ENCODE data around the gene ONECUT3.

The ONECUT3 gene

DNA sequence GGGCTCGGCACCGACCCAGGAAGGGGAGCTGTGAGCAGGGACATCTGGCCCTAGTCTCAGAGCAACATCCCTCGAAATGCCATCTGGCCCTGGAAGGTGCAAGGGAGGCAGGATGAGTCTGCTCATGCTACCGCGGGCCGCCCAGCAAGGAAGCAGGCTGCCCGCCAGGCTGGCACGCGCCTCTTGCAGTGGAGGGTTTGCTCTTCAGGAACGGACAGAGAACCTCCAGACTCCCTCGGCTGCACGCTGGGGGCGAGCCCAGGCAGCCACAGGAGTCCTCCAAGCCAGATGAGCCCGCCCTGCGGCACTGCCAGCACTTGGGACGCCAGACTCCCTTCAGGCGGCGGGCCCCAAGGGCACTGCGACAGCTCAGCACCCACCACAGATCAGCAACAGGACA is 68.9 kb downstream of the ONECUT3 start:
- peaks cover 15% of the 10 kb centered on the region for H3K4me1 ChIP-seq (ENCODE audit: control insufficient read depth, insufficient read depth, low read length)
- H3K4me3 ChIP-seq (ENCODE audit: low read depth, low read length): no peak overlapping the region
- H3K9me3 ChIP-seq (ENCODE audit: control insufficient read depth, insufficient read depth, low read depth, low read length): no peaks in the 10 kb centered on the region
- H3K27ac ChIP-seq (ENCODE audit: low read depth, low read length): no peak overlapping the region
- H3K27me3 ChIP-seq (ENCODE audit: control insufficient read depth, insufficient read depth, low read length): no peaks in the 10 kb centered on the region
- H3K9ac ChIP-seq (ENCODE audit: low read length): no peak overlapping the region
- H3K36me3 ChIP-seq (ENCODE audit: control insufficient read depth, insufficient read depth, low read length): peaks cover 69% of the 10 kb centered on the region

DNA sequence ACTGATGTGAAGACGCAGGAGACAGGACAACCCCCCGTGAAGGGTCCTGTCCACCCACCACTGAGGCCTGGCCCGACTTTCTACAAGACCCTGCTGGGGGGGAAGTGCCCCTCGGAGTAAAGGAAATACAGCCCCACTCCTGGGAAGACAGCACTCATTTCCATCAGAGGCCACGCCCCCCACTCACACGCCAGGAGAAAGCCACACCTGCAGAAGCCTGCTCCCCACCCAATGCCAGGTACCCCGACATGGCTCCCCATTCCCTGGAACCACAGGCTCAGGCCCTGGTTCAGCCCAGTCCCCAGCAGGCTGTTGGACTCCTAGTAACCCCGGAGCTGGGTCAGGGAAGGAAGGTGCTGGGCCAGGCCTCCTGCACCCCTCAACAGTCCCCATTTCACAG is 69.7 kb downstream of the ONECUT3 start:
- H3K4me3 ChIP-seq (ENCODE audit: low read depth, low read length): no peak overlapping the region
- no peaks in the 10 kb centered on the region for H3K27me3 ChIP-seq (ENCODE audit: control insufficient read depth, insufficient read depth, low read length)
- H3K27ac ChIP-seq (ENCODE audit: low read depth, low read length): no peak overlapping the region
- H3K4me1 ChIP-seq (ENCODE audit: control insufficient read depth, insufficient read depth, low read length): peaks cover 18% of the 10 kb centered on the region
- H3K9me3 ChIP-seq (ENCODE audit: control insufficient read depth, insufficient read depth, low read depth, low read length): no peaks in the 10 kb centered on the region
- peaks cover 62% of the 10 kb centered on the region for H3K36me3 ChIP-seq (ENCODE audit: control insufficient read depth, insufficient read depth, low read length)
- H3K9ac ChIP-seq (ENCODE audit: low read length): no peak overlapping the region

DNA sequence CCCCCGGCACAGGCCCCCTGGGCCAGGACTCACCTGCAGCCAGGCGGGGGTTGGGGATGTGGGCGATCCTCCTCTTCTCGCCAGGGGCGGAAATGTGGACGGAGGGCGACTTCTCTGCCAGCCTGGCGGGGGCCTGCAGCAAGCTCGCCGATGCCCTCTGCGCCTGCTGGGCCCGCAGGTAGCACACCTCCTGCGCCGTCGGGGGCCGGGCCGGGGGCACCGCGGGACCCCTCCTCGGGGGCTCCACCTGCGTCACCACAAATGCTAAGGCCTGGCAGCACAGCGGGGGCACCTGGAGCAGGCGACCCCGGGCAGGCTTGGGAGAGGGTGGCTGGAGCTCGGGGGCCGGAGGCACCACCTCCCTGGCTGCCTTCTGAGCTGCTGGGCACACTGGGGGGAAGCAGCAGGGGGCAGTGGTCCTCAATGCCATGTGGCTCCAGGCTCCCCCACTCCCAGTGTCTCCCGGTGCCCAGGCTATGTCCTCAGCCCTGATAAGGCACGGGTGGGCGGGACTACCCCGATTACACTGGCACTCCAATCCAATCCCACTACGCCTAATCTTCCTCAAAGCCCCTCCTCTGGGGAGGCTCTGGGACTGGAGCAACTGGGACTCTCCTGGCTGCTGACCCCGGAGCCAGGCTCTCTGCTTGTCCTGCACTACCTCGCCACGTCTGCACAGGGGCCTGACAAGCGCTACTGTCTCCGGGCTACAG is 70.4 kb downstream of the ONECUT3 start:
- H3K4me3 ChIP-seq (ENCODE audit: low read depth, low read length): no peak overlapping the region
- H3K9me3 ChIP-seq (ENCODE audit: control insufficient read depth, insufficient read depth, low read depth, low read length): no peaks in the 10 kb centered on the region
- peaks cover 18% of the 10 kb centered on the region for H3K4me1 ChIP-seq (ENCODE audit: control insufficient read depth, insufficient read depth, low read length)
- no peak overlapping the region for H3K9ac ChIP-seq (ENCODE audit: low read length)
- peaks cover 56% of the 10 kb centered on the region for H3K36me3 ChIP-seq (ENCODE audit: control insufficient read depth, insufficient read depth, low read length)
- no peaks in the 10 kb centered on the region for H3K27me3 ChIP-seq (ENCODE audit: control insufficient read depth, insufficient read depth, low read length)
- H3K27ac ChIP-seq (ENCODE audit: low read depth, low read length): no peak overlapping the region

DNA sequence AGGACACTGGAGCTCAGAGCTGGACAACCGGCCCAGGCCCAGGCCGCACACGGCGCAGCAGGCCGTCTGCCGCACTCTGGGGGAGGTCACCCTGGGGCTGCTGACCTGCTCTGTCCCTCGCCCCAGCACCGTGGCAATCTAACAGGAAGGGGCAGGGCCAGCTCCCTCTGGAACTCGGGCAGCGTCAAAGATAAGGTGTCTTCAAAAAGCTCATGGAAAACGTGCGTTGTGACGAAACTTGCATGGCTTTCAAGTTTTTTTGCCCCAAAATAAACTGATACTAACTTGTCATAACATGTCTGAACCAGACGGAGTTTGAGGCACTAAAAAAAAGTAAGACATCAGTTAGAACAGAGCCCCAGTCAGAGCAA is 70.9 kb downstream of the ONECUT3 start:
- peaks cover 53% of the 10 kb centered on the region for H3K36me3 ChIP-seq (ENCODE audit: control insufficient read depth, insufficient read depth, low read length)
- H3K27ac ChIP-seq (ENCODE audit: low read depth, low read length): no peak overlapping the region
- H3K4me3 ChIP-seq (ENCODE audit: low read depth, low read length): no peak overlapping the region
- no peak overlapping the region for H3K9ac ChIP-seq (ENCODE audit: low read length)
- no peaks in the 10 kb centered on the region for H3K27me3 ChIP-seq (ENCODE audit: control insufficient read depth, insufficient read depth, low read length)
- H3K4me1 ChIP-seq (ENCODE audit: control insufficient read depth, insufficient read depth, low read length): peaks cover 18% of the 10 kb centered on the region
- no peaks in the 10 kb centered on the region for H3K9me3 ChIP-seq (ENCODE audit: control insufficient read depth, insufficient read depth, low read depth, low read length)

DNA sequence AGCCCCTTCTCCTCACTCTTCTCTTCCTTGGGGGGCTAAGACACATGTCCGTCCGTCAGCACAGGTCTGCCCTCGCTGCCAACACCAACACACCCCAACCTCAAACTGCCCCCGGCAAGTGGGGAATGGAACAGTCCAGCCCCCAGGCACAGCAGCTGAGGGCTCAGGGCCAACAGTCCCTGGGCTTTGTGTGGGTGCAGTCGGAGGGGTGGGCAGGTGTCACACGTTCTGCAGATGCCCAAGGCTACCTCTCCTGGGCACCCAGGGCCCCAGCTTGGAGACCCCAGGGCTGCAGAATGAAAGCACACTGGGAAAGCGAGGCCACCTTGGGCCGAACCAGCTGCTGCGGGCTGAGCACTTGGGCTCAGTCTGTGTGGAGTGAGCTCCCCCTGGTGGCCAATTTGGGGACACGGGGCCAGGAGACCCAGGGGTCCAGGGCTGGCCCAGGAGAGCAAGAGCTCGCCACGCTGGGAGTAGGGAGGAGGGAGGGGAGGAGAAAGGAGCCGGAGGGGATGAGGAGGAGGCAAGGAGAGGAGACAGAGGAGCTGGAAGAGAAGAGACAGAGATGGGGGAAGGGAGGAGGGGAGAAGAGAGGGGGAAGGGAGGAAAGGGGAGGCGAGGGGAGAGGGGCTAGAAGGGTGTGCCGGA is 72.7 kb downstream of the ONECUT3 start:
- peak overlapping the region; percentile 32; the same call in 1 of the 2 replicates for H3K4me3 ChIP-seq (ENCODE audit: low read depth, low read length)
- H3K27ac ChIP-seq (ENCODE audit: low read depth, low read length): no peak overlapping the region; the same call in 1 of the 2 replicates
- H3K9ac ChIP-seq (ENCODE audit: low read length): no peak overlapping the region
- no peaks in the 10 kb centered on the region for H3K9me3 ChIP-seq (ENCODE audit: control insufficient read depth, insufficient read depth, low read depth, low read length)
- H3K4me1 ChIP-seq (ENCODE audit: control insufficient read depth, insufficient read depth, low read length): peaks cover 18% of the 10 kb centered on the region
- H3K27me3 ChIP-seq (ENCODE audit: control insufficient read depth, insufficient read depth, low read length): no peaks in the 10 kb centered on the region
- peaks cover 51% of the 10 kb centered on the region for H3K36me3 ChIP-seq (ENCODE audit: control insufficient read depth, insufficient read depth, low read length)

DNA sequence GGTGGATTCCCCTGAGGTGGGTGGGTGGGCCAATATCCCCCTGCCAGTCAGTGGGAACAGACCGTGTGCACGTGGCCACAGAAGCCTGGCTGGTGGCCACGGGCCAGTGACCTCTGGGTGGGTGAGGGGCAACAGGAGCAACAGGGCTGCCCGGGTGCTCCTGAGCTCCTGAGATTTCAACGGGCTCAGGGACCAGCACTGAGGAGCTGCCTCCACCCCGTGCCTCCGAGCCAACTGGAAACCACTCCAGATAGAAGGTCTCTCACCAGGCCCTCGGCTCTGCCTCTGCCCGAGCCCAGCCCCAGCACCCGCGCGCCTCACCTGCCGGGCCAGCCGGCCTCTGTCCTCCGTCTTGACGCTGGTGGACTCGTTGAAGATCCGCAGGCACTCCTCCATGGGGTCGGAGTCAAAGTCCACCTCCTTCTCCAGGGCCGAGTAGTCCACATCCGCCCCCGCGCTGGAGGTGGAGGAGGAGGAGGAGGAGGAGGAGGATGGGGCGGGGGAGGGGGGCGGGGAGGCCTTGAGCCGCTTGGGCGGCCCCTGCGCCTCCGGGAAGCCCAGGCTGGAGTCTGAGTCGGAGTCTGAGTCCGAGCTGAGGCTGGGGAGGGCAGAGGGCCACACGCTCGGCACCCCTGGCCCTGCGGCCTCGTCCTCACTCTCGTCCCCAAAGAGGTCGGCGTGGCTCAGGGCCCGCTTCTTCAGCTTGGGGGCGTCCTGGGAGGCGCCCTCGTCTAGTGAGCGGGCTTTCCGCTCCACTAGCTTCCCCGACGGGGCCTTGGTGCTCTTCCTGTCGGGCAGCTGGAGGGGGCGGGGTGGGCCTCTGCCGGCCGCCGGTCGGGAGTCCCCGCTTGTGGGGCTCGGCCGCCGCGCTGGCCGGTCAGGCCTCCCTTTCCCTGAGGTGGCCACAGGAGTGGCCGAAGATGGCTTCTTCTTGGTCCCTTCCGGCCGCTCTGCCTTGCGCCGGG is 73.5 kb downstream of the ONECUT3 start:
- peak overlapping the region; percentile 48 for H3K9ac ChIP-seq (ENCODE audit: low read length)
- peak overlapping the region; percentile 35; the same call in 1 of the 2 replicates for H3K4me3 ChIP-seq (ENCODE audit: low read depth, low read length)
- H3K9me3 ChIP-seq (ENCODE audit: control insufficient read depth, insufficient read depth, low read depth, low read length): no peaks in the 10 kb centered on the region
- H3K27ac ChIP-seq (ENCODE audit: low read depth, low read length): peak overlapping the region; percentile 87
- peaks cover 46% of the 10 kb centered on the region for H3K36me3 ChIP-seq (ENCODE audit: control insufficient read depth, insufficient read depth, low read length)
- H3K4me1 ChIP-seq (ENCODE audit: control insufficient read depth, insufficient read depth, low read length): peaks cover 18% of the 10 kb centered on the region
- no peaks in the 10 kb centered on the region for H3K27me3 ChIP-seq (ENCODE audit: control insufficient read depth, insufficient read depth, low read length)

DNA sequence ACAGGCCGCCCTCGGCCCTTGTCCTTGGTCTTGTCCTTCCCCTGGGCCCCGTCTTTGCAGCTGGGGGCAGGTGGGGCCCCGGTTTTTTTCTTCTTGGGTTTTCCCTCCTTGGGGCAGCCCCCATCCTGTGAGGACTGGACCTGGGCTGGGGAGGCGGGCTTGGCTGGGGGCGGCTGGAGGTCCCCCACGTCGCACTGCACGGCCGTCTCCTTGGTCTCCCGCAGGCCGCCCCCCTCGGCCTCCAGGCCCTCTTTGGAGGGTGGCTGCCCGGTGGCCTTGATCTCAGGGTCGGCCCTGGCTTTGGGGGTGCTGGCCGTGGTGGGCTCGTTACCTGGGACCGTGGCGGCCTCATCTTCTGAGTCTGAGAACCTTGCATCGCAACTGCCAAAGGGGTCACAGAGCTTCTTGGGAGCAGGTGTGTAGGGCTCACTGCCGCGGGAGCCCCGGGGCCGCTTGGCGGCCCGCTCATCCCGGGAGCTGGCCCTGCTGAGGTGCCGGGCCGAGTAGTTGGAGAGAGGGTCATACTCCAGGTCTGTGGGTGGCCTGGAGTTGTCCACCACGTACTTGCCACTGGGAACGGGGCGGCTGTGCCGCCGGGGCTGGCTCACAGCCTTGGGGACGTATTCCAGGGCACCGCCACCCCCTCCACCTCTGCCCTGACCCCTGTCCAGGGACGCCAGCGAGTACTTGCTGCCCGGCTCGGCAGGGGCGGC is 74.4 kb downstream of the ONECUT3 start:
- H3K27me3 ChIP-seq (ENCODE audit: control insufficient read depth, insufficient read depth, low read length): no peaks in the 10 kb centered on the region
- no peak overlapping the region for H3K4me3 ChIP-seq (ENCODE audit: low read depth, low read length)
- no peaks in the 10 kb centered on the region for H3K9me3 ChIP-seq (ENCODE audit: control insufficient read depth, insufficient read depth, low read depth, low read length)
- H3K36me3 ChIP-seq (ENCODE audit: control insufficient read depth, insufficient read depth, low read length): peaks cover 37% of the 10 kb centered on the region
- H3K9ac ChIP-seq (ENCODE audit: low read length): peak overlapping the region; percentile 48
- H3K27ac ChIP-seq (ENCODE audit: low read depth, low read length): peak overlapping the region; percentile 87
- peaks cover 18% of the 10 kb centered on the region for H3K4me1 ChIP-seq (ENCODE audit: control insufficient read depth, insufficient read depth, low read length)

DNA sequence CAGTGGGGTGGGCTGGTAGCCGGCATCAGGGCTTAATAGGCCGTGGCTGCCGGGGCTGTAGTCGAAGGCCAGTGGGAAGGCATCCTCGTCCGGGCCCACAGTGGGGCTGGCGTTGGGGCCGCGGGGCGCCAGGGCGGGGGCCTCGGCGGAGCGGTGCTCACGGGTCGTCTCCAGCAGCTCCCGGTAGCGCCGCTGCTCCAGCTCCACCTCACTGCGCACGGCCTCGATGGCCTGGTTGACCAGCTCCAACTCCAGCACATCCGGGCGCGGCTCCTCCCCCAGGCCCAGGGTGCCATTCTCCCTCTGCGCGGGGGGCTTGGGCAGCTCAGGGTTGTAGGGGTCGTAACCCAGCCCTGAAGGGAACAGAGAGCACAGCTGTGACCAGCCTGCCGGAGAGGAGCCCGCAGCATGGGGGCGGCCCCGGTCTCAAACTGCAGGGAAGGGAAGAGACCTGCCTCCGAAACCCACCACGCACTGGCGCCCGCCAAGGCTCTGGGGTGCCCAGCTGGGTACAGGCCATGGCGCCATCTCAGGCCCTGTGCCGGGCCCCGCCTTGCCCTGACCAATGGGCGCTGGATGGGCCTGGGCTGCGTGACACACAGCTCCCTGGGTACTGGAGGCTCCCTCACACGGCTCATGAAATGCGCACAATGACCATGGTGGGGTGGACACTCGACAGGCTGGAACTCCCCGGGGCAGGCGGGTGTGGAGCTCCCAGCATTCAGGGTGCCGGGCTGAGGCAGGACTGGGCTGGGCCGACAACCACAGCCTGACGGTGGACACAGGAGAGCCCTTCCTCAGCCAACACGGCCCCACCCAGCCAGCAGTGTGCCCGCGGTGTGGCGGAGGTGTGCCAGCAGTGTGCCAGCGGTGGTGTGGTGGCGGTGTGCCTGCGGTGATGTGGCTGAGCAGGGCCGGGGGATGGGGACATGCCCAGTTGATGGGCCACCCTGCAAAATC is 75.3 kb downstream of the ONECUT3 start:
- Histone ChIP-seq H3K4me1 (ENCODE audit: control insufficient read depth, insufficient read depth, low read length) (peaks cover 18% of the 10 kb centered on the region), H3K36me3 (ENCODE audit: control insufficient read depth, insufficient read depth, low read length) (peaks cover 29% of the 10 kb centered on the region), H3K27ac (ENCODE audit: low read depth, low read length) (no peak overlapping the region), H3K27me3 (ENCODE audit: control insufficient read depth, insufficient read depth, low read length) (no peaks in the 10 kb centered on the region), H3K4me3 (ENCODE audit: low read depth, low read length) (no peak overlapping the region), H3K9me3 (ENCODE audit: control insufficient read depth, insufficient read depth, low read depth, low read length) (no peaks in the 10 kb centered on the region), H3K9ac (ENCODE audit: low read length) (no peak overlapping the region)

DNA sequence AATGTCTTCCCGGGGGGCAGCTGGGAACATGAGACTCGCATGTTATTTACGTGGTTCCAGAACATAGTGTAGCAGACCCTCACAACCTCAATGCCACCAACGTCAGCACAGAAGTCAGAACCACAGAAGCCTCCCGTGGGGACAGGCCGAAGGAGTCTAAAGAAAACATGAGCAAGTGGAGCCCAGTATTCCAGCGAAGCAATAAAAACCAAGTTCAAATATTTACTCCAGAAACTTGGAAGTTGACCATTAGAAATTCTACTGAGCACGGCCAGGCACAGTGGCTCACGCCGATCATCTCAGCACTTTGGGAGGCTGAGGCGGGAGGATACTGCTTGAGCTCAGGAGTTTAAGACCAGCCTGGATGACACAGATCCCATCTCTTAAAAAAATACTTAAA is 76.7 kb downstream of the ONECUT3 start:
- Histone ChIP-seq H3K4me3 (ENCODE audit: low read depth, low read length) (no peak overlapping the region), H3K9ac (ENCODE audit: low read length) (no peak overlapping the region), H3K36me3 (ENCODE audit: control insufficient read depth, insufficient read depth, low read length) (peaks cover 18% of the 10 kb centered on the region), H3K4me1 (ENCODE audit: control insufficient read depth, insufficient read depth, low read length) (peaks cover 14% of the 10 kb centered on the region), H3K27ac (ENCODE audit: low read depth, low read length) (no peak overlapping the region), H3K9me3 (ENCODE audit: control insufficient read depth, insufficient read depth, low read depth, low read length) (no peaks in the 10 kb centered on the region), H3K27me3 (ENCODE audit: control insufficient read depth, insufficient read depth, low read length) (no peaks in the 10 kb centered on the region)

DNA sequence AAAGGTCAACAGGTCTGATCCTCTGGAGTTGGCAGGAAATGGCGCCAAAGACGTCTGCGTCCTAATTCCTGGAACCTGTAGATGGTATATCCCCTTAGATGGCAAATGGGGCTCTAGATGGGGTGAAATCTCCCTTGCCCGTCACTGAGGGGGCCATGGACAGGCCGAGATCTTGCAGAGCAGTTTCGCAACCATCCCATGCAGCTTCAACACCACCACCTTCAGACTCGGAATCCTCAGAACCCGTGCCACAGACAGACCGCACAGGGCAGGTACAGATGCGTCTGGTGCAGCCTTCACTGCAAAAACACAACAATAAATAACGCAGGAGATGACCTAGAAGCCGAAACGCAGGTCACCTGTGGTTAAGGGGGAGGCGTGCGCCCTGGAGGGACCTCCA is 77.3 kb downstream of the ONECUT3 start:
- H3K36me3 ChIP-seq (ENCODE audit: control insufficient read depth, insufficient read depth, low read length): peaks cover 17% of the 10 kb centered on the region
- H3K4me1 ChIP-seq (ENCODE audit: control insufficient read depth, insufficient read depth, low read length): peaks cover 14% of the 10 kb centered on the region
- H3K9ac ChIP-seq (ENCODE audit: low read length): no peak overlapping the region
- H3K27ac ChIP-seq (ENCODE audit: low read depth, low read length): no peak overlapping the region
- no peaks in the 10 kb centered on the region for H3K27me3 ChIP-seq (ENCODE audit: control insufficient read depth, insufficient read depth, low read length)
- H3K4me3 ChIP-seq (ENCODE audit: low read depth, low read length): no peak overlapping the region
- H3K9me3 ChIP-seq (ENCODE audit: control insufficient read depth, insufficient read depth, low read depth, low read length): no peaks in the 10 kb centered on the region
